Endothelial cell of umbilical vein (primary cell): Measurements from ENCODE around the gene CPVL.

Experiments
- EZH2 ChIP-seq: IDR thresholded peaks from 2 replicates; pipeline ENCODE4 v1.6.1; 2012; ENCODE audit warnings: borderline replicate concordance, low read depth, mild to moderate bottlenecking, moderate library complexity, low read length, inconsistent platforms; ENCODE audit not compliant: severe bottlenecking
- POLR2A ChIP-seq: IDR thresholded peaks from 2 replicates; pipeline ENCODE4 v1.6.1; 2012; ENCODE audit warnings: low read depth, mild to moderate bottlenecking, control low read depth, low read length
- TF ChIP-seq, protein P1 (sequence below), 2 donors: IDR thresholded peaks; 1 replicate in 1 of 2; 2 replicates in 1 of 2; pipeline ENCODE4 v1.5.1; 2011; ENCODE audit warnings: low read length in 2 of 2, mild to moderate bottlenecking in 2 of 2, moderate library complexity in 2 of 2, control low read depth in 1 of 2, inconsistent platforms in 1 of 2, low read depth in 1 of 2; ENCODE audit not compliant: insufficient read depth in 1 of 2; ENCODE audit errors: extremely low read depth in 1 of 2

DNA sequence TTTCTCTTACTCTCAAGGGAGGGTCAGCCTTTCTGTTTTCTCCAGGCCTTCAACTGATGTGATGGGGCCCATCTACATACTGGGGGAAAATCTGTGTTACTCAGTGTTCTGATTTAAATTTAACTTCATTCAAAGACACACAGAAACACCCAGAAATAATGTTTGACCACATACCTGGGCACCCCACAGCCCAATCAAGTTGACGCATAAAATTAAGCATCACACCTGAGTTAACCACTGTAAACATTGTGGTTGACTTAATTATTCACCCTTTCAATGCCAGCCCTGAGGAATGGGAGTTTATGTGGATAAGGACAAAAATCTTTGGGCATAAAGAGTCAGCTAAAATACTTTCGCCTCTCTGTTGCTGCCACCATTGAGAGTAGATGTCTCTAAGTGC lies 38.3 kb upstream of the CPVL start:
- TF ChIP-seq, protein P1, sequence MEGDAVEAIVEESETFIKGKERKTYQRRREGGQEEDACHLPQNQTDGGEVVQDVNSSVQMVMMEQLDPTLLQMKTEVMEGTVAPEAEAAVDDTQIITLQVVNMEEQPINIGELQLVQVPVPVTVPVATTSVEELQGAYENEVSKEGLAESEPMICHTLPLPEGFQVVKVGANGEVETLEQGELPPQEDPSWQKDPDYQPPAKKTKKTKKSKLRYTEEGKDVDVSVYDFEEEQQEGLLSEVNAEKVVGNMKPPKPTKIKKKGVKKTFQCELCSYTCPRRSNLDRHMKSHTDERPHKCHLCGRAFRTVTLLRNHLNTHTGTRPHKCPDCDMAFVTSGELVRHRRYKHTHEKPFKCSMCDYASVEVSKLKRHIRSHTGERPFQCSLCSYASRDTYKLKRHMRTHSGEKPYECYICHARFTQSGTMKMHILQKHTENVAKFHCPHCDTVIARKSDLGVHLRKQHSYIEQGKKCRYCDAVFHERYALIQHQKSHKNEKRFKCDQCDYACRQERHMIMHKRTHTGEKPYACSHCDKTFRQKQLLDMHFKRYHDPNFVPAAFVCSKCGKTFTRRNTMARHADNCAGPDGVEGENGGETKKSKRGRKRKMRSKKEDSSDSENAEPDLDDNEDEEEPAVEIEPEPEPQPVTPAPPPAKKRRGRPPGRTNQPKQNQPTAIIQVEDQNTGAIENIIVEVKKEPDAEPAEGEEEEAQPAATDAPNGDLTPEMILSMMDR (IDR thresholded peaks at IDR 0.05; ENCODE audit: extremely low read depth in 1 of 2, insufficient read depth in 1 of 2, low read depth in 1 of 2, low read length in 2 of 2): no peak
- TF ChIP-seq POLR2A (no peak), EZH2 (no peak)
